NCI-H128 (cell line): ENCODE data around the gene ANO4.
"Not testable (repeated sequence)": the region's sequence is repeated elsewhere in the genome, so short reads cannot be mapped to it uniquely, and the experiment has no call there.

Source experiments
- DNase-seq: peaks from one replicate; lab custom pipeline; 2025; ENCODE audit not compliant: unreplicated experiment; lab: John Stamatoyannopoulos, UW

ANO4 gene

DNA sequence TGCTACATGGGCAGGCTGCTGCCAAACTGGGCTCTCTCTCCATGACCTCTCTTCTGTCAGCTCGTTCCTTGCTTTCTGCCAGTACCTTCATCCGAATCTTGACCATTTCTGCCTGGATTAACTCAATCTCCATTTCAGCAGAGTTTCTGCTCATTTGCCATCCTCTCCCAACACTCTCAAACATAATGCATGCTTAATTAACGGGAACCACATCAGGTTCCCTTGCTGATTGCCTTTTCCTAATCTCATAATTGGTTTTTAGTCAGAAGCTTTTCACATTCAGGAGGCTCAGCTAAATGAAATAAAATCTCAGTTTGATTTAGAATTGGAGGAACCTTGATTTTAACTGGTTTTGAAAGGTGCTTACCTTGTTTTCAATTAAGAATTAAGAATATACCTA, 288.1 kb downstream of the ANO4 start:
- DNase-seq, result no peak

DNA sequence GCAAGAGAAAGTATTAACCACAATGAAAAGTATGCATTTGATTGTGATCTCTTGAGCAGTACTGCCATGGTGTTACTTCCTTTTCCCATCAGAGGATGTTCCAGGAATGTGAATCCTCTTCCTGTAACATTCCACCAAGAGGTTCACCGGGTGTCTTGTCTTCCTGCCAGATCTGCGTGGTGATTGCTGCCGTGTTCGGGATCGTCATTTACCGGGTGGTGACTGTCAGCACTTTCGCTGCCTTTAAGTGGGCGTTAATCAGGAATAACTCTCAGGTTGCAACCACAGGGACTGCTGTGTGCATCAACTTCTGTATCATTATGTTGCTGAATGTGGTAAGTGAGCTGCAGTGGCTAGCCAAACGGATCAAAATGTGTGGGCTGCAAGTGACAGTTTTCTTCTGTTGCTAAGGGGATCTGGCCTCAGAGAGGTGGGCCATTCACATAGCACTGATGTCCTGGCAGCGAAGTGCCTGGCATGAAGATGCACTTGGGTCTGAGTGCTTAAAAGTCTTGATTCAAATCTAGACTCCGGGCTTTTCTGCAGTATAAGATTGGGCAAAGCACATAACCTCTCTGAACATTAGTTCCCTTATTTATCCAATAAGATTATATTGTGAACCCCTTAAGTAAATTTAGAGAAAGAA, 292.0 kb downstream of the ANO4 start:
- DNase-seq, result no peak

DNA sequence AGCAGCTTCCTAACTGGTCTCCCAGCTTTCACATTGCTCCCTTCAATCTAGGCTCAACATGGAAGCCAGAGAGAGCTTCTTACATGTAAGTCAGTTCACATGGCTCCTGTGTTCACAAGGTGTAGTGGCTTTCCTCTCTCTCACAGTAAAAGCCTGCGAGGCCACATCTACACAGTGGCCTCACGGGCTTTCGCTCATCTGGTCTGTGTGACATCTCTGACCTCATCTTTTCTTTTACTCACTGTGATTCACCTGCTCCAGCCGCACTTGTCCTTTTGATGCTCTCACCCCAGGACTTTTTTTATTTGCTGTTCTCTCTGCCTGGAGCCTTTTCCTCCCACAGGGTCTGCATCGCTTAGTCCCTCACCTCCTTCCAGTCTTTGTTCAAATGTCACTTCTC, 293.3 kb downstream of the ANO4 start:
- no peak for DNase-seq

DNA sequence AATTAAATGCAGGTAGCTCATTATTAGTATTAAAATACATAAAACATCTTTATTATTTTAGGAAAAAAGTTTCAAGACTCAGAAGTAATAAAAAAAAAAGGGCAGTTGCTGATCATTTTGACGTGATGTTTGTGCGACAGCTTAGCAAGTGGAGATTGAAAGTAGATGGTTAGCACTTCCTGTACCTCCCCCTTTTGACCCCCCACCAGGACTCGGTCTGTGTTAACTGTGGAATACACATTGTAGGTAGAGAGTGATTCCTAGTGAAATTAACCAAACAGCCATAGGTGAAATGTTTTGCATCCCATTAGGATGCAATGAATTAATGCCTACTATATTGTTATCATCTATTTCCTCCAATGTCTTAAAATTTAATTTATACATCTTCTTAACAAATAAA, 294.7 kb downstream of the ANO4 start:
- no peak for DNase-seq

DNA sequence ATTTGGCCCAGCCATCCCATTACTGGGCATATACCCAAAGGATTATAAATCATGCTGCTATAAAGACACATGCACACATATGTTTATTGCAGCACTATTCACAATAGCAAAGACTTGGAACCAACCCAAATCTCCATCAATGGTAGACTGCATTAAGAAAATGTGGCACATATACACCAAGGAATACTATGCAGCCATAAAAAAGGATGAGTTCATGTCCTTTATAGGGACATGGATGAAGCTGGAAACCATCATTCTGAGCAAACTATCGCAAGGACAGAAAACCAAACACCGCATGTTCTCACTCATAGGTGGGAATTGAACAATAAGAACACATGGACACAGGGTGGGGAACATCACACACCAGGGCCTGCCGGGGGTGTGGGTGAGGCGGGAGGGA, 295.6 kb downstream of the ANO4 start:
- not testable (repeated sequence) for DNase-seq

- no peak for DNase-seq
These were observed 303.4 kb downstream of the ANO4 start for GRCh38 chr12:101097829-101098580.

GRCh38 chr12:101107032-101107763, 312.6 kb downstream of the ANO4 start:
- DNase-seq, result peak; percentile 32

GRCh38 chr12:101108130-101108529, 313.6 kb downstream of the ANO4 start:
- no peak for DNase-seq

- no peak for DNase-seq
These were observed 316.3 kb downstream of the ANO4 start for GRCh38 chr12:101110866-101111265.

DNA sequence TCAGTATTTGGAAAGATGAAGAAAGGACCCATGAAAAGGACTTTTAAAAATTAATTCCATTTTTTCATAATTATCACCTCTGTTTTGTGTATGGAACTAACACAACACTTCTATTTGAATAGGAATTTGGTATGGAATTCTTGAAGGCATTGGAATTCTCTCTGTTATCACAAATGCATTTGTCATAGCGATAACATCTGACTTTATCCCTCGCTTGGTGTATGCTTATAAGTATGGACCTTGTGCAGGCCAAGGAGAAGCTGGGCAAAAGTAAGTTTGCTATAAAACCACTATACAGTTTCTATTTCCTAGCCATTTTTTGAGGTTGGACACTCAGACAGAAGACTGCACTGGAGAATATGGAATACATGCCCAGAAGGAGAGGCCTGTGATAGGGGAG, 316.9 kb downstream of the ANO4 start:
- DNase-seq, result no peak

DNA sequence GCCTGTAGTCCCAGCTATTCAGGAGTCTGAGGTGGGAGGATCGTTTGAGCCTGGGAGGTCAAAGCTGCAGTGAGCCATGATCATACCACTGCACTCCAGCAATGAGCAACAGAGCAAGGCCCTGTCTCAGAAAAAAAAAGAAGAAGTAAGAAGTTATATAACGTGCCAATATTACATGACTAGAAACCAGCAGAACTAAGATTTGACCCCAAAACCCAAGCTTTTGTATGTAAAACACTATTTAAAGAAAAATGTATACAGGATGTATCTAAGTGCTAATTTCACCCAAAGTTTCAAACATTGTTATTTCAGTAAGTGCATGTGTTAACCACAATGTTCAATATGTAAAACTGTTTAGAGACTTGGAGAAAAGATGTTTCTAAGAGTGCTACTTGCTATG, 320.8 kb downstream of the ANO4 start:
- DNase-seq, result no peak

GRCh38 chr12:101116911-101117310, 322.3 kb downstream of the ANO4 start:
- DNase-seq, result peak; percentile 35

- no peak for DNase-seq
These were observed 323.3 kb downstream of the ANO4 start for GRCh38 chr12:101117842-101118241.

- no peak for DNase-seq
These were observed 333.1 kb downstream of the ANO4 start for GRCh38 chr12:101127521-101128219.

DNA sequence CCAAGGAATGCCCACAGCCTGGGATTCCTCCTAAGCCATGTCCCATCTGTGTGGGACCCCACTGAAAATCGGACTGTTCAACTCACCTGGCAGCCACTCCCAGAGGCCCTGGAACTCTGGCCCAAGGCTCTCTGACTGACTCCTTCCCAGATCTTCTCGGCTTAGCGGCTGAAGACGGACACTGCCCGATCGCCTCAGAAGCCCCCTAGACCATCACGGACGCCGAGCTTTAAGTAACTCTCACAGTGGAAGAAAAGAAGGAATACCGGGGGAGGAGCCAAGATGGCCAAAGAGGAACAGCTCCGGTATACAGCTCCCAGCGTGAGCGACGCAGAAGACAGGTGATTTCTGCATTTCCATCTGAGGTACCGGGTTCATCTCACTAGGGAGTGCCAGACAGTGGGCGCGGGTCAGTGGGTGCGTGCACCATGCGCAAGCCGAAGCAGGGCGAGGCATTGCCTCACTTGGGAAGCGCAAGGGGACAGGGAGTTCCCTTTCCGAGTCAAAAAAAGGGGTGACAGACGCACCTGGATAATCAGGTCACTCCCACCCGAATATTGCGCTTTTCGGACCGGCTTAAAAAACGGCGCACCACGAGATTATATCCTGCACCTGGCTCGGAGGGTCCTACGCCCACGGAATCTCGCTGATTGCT, 351.3 kb downstream of the ANO4 start:
- not testable (repeated sequence) for DNase-seq

DNA sequence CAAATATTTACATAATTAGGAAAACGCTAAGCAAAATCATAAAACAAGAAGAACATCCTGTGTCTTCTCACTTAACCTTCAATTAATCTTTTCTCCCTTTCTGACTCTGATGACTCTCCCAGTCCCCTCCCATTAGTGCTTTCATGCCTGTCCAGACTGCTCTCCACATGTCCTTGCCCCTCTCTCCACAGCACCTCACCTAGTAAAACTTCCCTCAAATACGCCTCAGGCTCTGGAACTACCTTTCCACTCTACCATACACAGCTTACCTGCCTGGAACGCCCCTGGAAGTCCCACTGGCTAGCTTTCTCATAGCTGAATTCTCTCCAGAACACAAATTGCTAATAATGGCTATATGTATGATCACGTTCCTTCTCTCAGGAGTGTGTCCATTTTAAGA, 370.7 kb downstream of the ANO4 start:
- DNase-seq, result no peak

DNA sequence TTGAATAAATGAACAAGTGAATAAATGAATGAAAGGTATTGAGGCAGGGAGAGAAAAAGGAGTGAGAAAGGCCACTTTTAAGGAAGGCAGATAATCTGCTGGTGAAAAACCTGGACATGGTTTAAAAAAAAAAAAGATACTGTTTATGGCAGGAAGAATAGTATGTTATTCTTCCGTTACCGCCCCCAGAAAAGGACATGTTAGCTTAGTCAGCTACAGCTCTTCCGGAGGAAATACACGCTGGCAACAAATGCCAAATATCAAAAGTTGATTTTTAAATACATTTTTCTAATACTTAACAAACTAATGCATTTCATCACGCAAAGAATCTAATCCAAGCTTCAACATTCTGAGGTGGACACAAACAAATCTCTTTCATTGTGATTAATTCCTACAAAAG, 372.3 kb downstream of the ANO4 start:
- no peak for DNase-seq

- DNase-seq, result no peak
These were observed 373.4 kb downstream of the ANO4 start for GRCh38 chr12:101168001-101168400.

GRCh38 chr12:101172316-101172715, 377.7 kb downstream of the ANO4 start:
- no peak for DNase-seq

- DNase-seq, result no peak
These were observed 378.7 kb downstream of the ANO4 start for GRCh38 chr12:101173197-101173749.

GRCh38 chr12:101174541-101174940, 380.0 kb downstream of the ANO4 start:
- no peak for DNase-seq
